OCI-LY7 (cell line): Measurements from ENCODE around the gene RPL38. TPM values are rescaled to one million over a fixed set of nuclear protein-coding genes. Genes with fewer than 3 reads are reported as not detected.

Experiments
- BruUV-seq: library from RNA; stranded (reverse); fragments of 400-500 nt; replicated peaks from 2 replicates; lab custom pipeline; 2021; lab: Mats Ljungman, UMichigan
- CTCF ChIA-PET: fragments of 300-600 bp; sonication (Branson Sonifier 250); formaldehyde crosslinking; loops from one replicate; lab custom pipeline; 2022; ENCODE audit warnings: antibody characterized with exemption; ENCODE audit not compliant: unreplicated experiment; lab: Charles Lee
- POLR2A ChIA-PET: fragments of 300-600 bp; sonication (Branson Sonifier 250); formaldehyde crosslinking; loops from one replicate; lab custom pipeline; 2022; ENCODE audit warnings: antibody characterized with exemption; lab: Charles Lee
- DNase-seq: peaks from one replicate; pipeline ENCODE4 v3.0.0-alpha.2; 2015; ENCODE audit warnings: low spot score
- H2AFZ ChIP-seq: fragments of 200-600 bp; sonication (generic), shearing (Covaris generic); 2 replicates; pipeline ENCODE4 v1.6.1; 2014; ENCODE audit warnings: mild to moderate bottlenecking, antibody characterized with exemption, low read length, moderate library complexity
- H3K27ac ChIP-seq: fragments of 200-600 bp; sonication (generic); 2 replicates; pipeline ENCODE4 v1.5.1; 2014; ENCODE audit warnings: mixed run types, low read depth, mild to moderate bottlenecking, moderate library complexity, low read length, inconsistent platforms; ENCODE audit not compliant: poor library complexity, severe bottlenecking
- H3K36me3 ChIP-seq: fragments of 200-600 bp; sonication (generic); 2 replicates; pipeline ENCODE4 v1.6.1; 2014; ENCODE audit warnings: mild to moderate bottlenecking, antibody characterized with exemption, low read length, moderate library complexity, mixed read lengths; ENCODE audit not compliant: insufficient read depth
- H3K4me1 ChIP-seq: fragments of 200-600 bp; sonication (generic); 2 replicates; pipeline ENCODE4 v1.5.1; 2014; ENCODE audit warnings: mild to moderate bottlenecking, low read length; ENCODE audit not compliant: insufficient read depth, poor library complexity, severe bottlenecking
- H3K4me2 ChIP-seq: fragments of 200-600 bp; sonication (generic); 2 replicates; pipeline ENCODE4 v1.6.1; 2014; ENCODE audit warnings: mild to moderate bottlenecking, low read length
- H3K4me3 ChIP-seq: fragments of 200-600 bp; sonication (generic); 2 replicates; pipeline ENCODE4 v1.5.1; 2014; ENCODE audit warnings: mild to moderate bottlenecking, low read depth, low read length; ENCODE audit not compliant: poor library complexity, severe bottlenecking
- H3K79me2 ChIP-seq: fragments of 200-600 bp; sonication (generic); 2 replicates; pipeline ENCODE4 v1.6.1; 2016; ENCODE audit warnings: low read depth, mild to moderate bottlenecking, low read length, moderate library complexity, mixed read lengths; ENCODE audit not compliant: insufficient read depth
- H3K9me2 ChIP-seq: fragments of 200-600 bp; sonication (generic); 2 replicates; pipeline ENCODE4 v1.6.1; 2016; ENCODE audit warnings: mild to moderate bottlenecking, low read length, mixed read lengths; ENCODE audit not compliant: insufficient read depth
- H3K9me3 ChIP-seq: fragments of 200-600 bp; sonication (generic); 2 replicates; pipeline ENCODE4 v1.6.1; 2014; ENCODE audit warnings: mild to moderate bottlenecking, mixed run types, low read length, mixed read lengths
- H4K20me1 ChIP-seq: fragments of 200-600 bp; sonication (generic); 2 replicates; pipeline ENCODE4 v1.6.1; 2014; ENCODE audit warnings: mild to moderate bottlenecking, antibody characterized with exemption, low read length, moderate library complexity, mixed read lengths; ENCODE audit not compliant: insufficient read depth
- CTCF ChIP-seq: fragments of 200-600 bp; sonication (generic); conservative IDR thresholded peaks from 2 replicates; pipeline ENCODE4 v1.5.1; 2014; ENCODE audit warnings: mild to moderate bottlenecking, antibody characterized with exemption, low read length, moderate library complexity, mixed read lengths
- EZH2phosphoT487 ChIP-seq: fragments of 200-600 bp; sonication (generic); IDR thresholded peaks from 2 replicates; pipeline ENCODE4 v1.6.1; 2018; ENCODE audit warnings: low read depth, borderline replicate concordance, mild to moderate bottlenecking, mixed run types, antibody characterized with exemption, low read length, moderate library complexity, mixed read lengths
- intact Hi-C: fragments of 100-400 bp; cut with micrococcal nuclease; formaldehyde crosslinking; loops from one replicate; pipeline ENCODE4 v1.10.0; 2022; ENCODE audit not compliant: unreplicated experiment
- total RNA-seq, 2 experiments: library from RNA; depleted of rRNA in 1 of 2; stranded (reverse); fragments of >200 nt in 1 of 2; shearing (Covaris generic) in 1 of 2; gene quantifications; 2 replicates each; pipeline ENCODE4 v1.2.3, GENCODE V29; 2014 to 2022

Gene RPL38
- total RNA-seq, 2 experiments from 2014 or later = 1,845 to 4,732 TPM

GRCh38 chr17:74197801-74198200, 5.7 kb upstream of the RPL38 start:
- Histone ChIP-seq H3K36me3 (no peaks in the 10 kb centered on the region), H3K79me2 (no peaks in the 10 kb centered on the region), H3K4me1 (peaks cover 17% of the 10 kb centered on the region), H3K9me3 (no peaks in the 10 kb centered on the region), H2AFZ (no peak overlapping the region), H3K4me3 (no peak overlapping the region), H3K9me2 (no peaks in the 10 kb centered on the region), H4K20me1 (no peaks in the 10 kb centered on the region), H3K4me2 (no peak overlapping the region), H3K27ac (no peak overlapping the region)
- no peak for DNase-seq
- BruUV-seq = no TSS peak
- ChIA-PET CTCF (no interaction called here), POLR2A (no interaction called here)
- TF ChIP-seq CTCF = no peak
- TF ChIP-seq EZH2phosphoT487 = no peak
- intact Hi-C loops = no loop called here

DNA sequence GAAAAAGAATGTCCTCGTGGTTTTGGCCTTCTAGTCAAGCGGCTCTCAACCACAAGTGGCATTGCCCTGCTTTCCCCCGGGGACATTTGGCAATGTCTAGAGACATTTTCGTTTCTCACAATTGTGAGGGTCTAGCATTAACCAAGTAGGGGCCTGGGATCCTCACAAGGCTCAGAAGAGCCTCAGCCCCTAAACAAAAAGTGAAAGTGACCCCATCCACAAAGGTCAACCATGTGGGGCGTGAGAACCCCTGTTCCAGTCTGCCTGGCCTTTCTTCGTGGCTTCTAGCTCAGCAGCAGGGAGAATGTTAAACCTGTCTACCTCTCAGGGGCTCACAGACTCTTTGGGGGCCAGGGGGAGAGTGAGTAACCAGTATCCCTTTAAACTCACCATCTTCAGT, 4.8 kb upstream of the RPL38 start:
- ChIA-PET CTCF (no interaction called here), POLR2A (no interaction called here)
- no peak overlapping the region for H3K4me3 ChIP-seq
- TF ChIP-seq EZH2phosphoT487 (no peak), CTCF (no peak)
- no TSS peak for BruUV-seq
- H3K4me2 ChIP-seq = no peak overlapping the region
- peaks cover 1% of the 10 kb centered on the region for H3K36me3 ChIP-seq
- no peak overlapping the region for H2AFZ ChIP-seq
- DNase-seq = no peak
- no peak overlapping the region for H3K27ac ChIP-seq
- no peaks in the 10 kb centered on the region for H4K20me1 ChIP-seq
- H3K9me3 ChIP-seq = no peaks in the 10 kb centered on the region
- intact Hi-C loops = loop anchor here (1.0 kb wide), 1 partner anchor 108 kb away; no protein-coding TSS in a partner anchor
- peaks cover 3% of the 10 kb centered on the region for H3K79me2 ChIP-seq
- no peaks in the 10 kb centered on the region for H3K9me2 ChIP-seq
- peaks cover 10% of the 10 kb centered on the region for H3K4me1 ChIP-seq

GRCh38 chr17:74199306-74200092, 4.0 kb upstream of the RPL38 start:
- ChIA-PET POLR2A (interaction anchor here (0.6 kb wide), 1 partner anchor 421 kb away, joined by 3 read pairs; no protein-coding TSS in a partner anchor), CTCF (interaction anchor here (0.8 to 1.1 kb wide), 2 partner anchors 8 to 10 kb away, joined by 3 read pairs; no protein-coding TSS in a partner anchor)
- Histone ChIP-seq H3K4me2 (no peak overlapping the region), H3K4me3 (no peak overlapping the region), H3K36me3 (peaks cover 9% of the 10 kb centered on the region), H3K27ac (no peak overlapping the region), H3K79me2 (peaks cover 11% of the 10 kb centered on the region), H3K4me1 (peaks cover 4% of the 10 kb centered on the region), H3K9me2 (no peaks in the 10 kb centered on the region), H2AFZ (no peak overlapping the region), H4K20me1 (peaks cover 5% of the 10 kb centered on the region; the same call in 1 of the 2 replicates), H3K9me3 (no peaks in the 10 kb centered on the region)
- intact Hi-C loops = loop anchor here (1.0 kb wide), 1 partner anchor 109 kb away; no protein-coding TSS in a partner anchor
- no TSS peak for BruUV-seq
- peak; percentile 100 for TF ChIP-seq CTCF
- no peak for TF ChIP-seq EZH2phosphoT487
- peak; percentile 64 for DNase-seq
